ENCODE results near the gene SHROOM3. TPM values are rescaled to one million over a fixed set of nuclear protein-coding genes. Genes with fewer than 3 reads are reported as not detected.
A peak's percentile ranks its signal among the peaks of the same experiment; 100 is the strongest.

Gene SHROOM3
- total RNA-seq, 4 donors from 2014 or later: 29.5 to 127 (median 59.9) TPM

DNA sequence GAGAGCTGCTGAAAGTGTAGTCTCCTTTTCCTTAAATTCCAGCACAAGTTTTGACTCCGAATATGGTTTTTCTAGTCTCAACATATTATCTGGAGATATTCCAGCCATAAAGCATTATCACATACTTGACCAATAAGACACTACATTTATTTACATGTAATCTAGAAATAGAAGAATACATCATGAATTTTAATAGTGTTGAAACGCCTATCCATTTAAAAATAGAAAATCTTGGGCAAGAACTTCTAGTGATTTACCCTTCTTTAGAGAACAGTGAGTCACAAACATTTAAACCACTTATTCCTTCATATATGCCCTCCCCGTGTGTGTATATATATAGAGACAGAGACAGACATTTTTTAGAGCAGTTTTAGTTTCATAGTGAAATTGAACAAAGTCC is 301.4 kb downstream of the SHROOM3 start:
- Histone ChIP-seq H3K9me3 (no peaks in the 10 kb centered on the region), H3K4me1 (peaks cover 0 to 64% (median 14%) of the 10 kb centered on the region in 3 donors), H3K4me3 (no peak overlapping the region), H3K27me3 (no peaks in the 10 kb centered on the region), H3K27ac (peak overlapping the region; percentile 60 to 91 (median 88)), H3K36me3 (peaks cover 0 to 16% of the 10 kb centered on the region in 2 donors)
- WGBS, 2 donors (ENCODE audit: low coverage in 1 of 2): 21 to 29% methylated on average over 3 of the region's 3 CpGs
- ATAC-seq: peak; percentile 8
- TF ChIP-seq EP300 (IDR thresholded peaks at IDR 0.05) (no peak), POLR2AphosphoS5 (IDR thresholded peaks at IDR 0.05) (peak; percentile 75), POLR2A (IDR thresholded peaks at IDR 0.05) (no peak)
- TF ChIP-seq, protein P1, sequence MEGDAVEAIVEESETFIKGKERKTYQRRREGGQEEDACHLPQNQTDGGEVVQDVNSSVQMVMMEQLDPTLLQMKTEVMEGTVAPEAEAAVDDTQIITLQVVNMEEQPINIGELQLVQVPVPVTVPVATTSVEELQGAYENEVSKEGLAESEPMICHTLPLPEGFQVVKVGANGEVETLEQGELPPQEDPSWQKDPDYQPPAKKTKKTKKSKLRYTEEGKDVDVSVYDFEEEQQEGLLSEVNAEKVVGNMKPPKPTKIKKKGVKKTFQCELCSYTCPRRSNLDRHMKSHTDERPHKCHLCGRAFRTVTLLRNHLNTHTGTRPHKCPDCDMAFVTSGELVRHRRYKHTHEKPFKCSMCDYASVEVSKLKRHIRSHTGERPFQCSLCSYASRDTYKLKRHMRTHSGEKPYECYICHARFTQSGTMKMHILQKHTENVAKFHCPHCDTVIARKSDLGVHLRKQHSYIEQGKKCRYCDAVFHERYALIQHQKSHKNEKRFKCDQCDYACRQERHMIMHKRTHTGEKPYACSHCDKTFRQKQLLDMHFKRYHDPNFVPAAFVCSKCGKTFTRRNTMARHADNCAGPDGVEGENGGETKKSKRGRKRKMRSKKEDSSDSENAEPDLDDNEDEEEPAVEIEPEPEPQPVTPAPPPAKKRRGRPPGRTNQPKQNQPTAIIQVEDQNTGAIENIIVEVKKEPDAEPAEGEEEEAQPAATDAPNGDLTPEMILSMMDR (IDR thresholded peaks at IDR 0.05): no peak

GRCh38 chr4:76737180-76737579 is 302.2 kb downstream of the SHROOM3 start:
- no peaks in the 10 kb centered on the region for H3K9me3 ChIP-seq
- H3K36me3 ChIP-seq: peaks cover 0 to 17% of the 10 kb centered on the region in 2 donors
- TF ChIP-seq POLR2A (IDR thresholded peaks at IDR 0.05) (no peak), EP300 (IDR thresholded peaks at IDR 0.05) (no peak)
- TF ChIP-seq, protein P1 (IDR thresholded peaks at IDR 0.05): no peak
- H3K4me3 ChIP-seq: no peak overlapping the region
- peak overlapping the region; percentile 84 to 93 (median 91) for H3K27ac ChIP-seq
- no peak for ATAC-seq
- WGBS, 2 donors (ENCODE audit: low coverage in 1 of 2): 11 to 60% methylated on average over 2 of the region's 2 CpGs
- H3K4me1 ChIP-seq: peaks cover 0 to 71% (median 14%) of the 10 kb centered on the region in 3 donors
- no peaks in the 10 kb centered on the region for H3K27me3 ChIP-seq

GRCh38 chr4:76737771-76738085 is 302.7 kb downstream of the SHROOM3 start:
- Histone ChIP-seq H3K4me3 (no peak overlapping the region), H3K4me1 (peaks cover 0 to 76% (median 14%) of the 10 kb centered on the region in 3 donors), H3K36me3 (peaks cover 0 to 17% of the 10 kb centered on the region in 2 donors), H3K27me3 (no peaks in the 10 kb centered on the region), H3K9me3 (no peaks in the 10 kb centered on the region), H3K27ac (peak overlapping the region; percentile 84 to 93 (median 91))
- no peak for ATAC-seq
- 7 to 8% methylated on average over 2 of the region's 2 CpGs for WGBS, 2 donors (ENCODE audit: low coverage in 1 of 2)
- TF ChIP-seq POLR2AphosphoS5 (IDR thresholded peaks at IDR 0.05) (no peak), POLR2A (IDR thresholded peaks at IDR 0.05) (no peak), EP300 (IDR thresholded peaks at IDR 0.05) (no peak)
- TF ChIP-seq, protein P1 (IDR thresholded peaks at IDR 0.05): no peak

DNA sequence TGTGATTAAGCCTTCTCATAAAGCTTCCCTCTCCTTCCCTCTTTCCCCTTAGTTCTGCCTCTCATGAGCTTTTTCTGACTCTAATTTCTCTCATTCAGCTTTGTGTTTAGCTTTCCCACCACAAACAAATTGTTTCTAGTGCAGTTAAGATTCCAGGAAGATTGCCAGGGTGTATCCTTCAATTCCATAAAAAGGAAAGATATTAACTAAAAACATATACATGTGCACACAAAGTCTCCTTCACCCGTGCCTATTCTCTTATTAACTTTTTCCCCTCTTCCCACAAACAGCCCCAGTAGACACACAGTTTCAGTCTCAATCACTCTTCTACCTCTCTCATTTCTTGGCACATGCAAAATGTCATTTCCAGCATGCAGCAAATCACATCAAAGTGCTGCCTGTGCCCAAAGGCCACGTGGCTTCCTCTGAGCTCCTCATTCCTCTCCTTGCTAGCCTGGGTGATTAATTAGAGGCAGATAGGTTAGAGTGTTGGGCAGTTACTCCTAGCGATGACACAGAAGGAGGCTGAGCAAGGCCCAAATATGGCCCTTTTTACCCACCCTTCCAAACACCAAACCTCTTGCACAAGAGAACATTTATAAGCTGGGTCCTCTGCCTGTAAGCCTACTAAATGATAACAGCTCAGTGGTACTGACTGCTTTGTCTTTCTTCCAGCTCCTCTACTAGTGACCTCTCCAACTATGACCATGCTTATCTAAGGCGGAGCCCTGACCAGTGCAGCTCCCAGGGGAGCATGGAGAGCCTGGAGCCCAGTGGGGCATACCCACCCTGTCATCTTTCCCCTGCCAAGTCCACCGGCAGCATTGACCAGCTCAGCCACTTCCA is 303.3 kb downstream of the SHROOM3 start:
- H3K27me3 ChIP-seq: no peaks in the 10 kb centered on the region
- H3K27ac ChIP-seq: peak overlapping the region; percentile 84 to 93 (median 91)
- no peaks in the 10 kb centered on the region for H3K9me3 ChIP-seq
- H3K4me3 ChIP-seq: peak overlapping the region in 1 of 2 donors; percentile 5
- peak; percentile 94 for ATAC-seq
- H3K36me3 ChIP-seq: peaks cover 0 to 17% of the 10 kb centered on the region in 2 donors
- 0 to 19% methylated on average over 2 to 5 of the region's 5 CpGs for WGBS, 2 donors (ENCODE audit: low coverage in 1 of 2)
- TF ChIP-seq POLR2A (IDR thresholded peaks at IDR 0.05): peak in 1 of 2 donors; percentile 19
- TF ChIP-seq, protein P1 (IDR thresholded peaks at IDR 0.05): no peak
- no peak for TF ChIP-seq EP300 (IDR thresholded peaks at IDR 0.05)
- peak; percentile 94 for TF ChIP-seq POLR2AphosphoS5 (IDR thresholded peaks at IDR 0.05)
- H3K4me1 ChIP-seq: peaks cover 0 to 76% (median 14%) of the 10 kb centered on the region in 3 donors

DNA sequence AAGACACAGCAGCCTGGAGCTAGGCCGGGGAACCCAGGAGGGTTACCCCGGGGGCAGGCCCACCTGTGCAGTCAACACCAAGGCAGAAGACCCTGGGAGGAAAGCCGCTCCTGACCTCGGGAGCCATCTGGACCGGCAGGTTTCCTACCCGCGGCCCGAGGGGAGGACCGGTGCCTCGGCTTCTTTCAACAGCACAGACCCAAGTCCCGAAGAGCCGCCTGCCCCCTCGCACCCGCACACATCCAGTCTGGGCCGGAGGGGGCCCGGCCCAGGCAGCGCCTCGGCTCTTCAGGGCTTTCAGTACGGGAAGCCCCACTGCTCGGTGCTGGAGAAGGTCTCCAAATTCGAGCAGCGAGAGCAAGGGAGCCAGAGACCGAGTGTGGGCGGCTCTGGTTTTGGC is 305.2 kb downstream of the SHROOM3 start:
- WGBS, 2 donors (ENCODE audit: low coverage in 1 of 2): 100% methylated on average over 1 of the region's 24 CpGs; no CpG with 5 or more reads in 1 of the 2 donors
- TF ChIP-seq POLR2AphosphoS5 (IDR thresholded peaks at IDR 0.05) (no peak), POLR2A (IDR thresholded peaks at IDR 0.05) (no peak), EP300 (IDR thresholded peaks at IDR 0.05) (no peak)
- TF ChIP-seq, protein P1 (IDR thresholded peaks at IDR 0.05): no peak
- peak overlapping the region in 3 of 4 donors; percentile 91 to 93 (median 91) for H3K27ac ChIP-seq
- no peaks in the 10 kb centered on the region for H3K9me3 ChIP-seq
- peaks cover 0 to 17% of the 10 kb centered on the region in 2 donors for H3K36me3 ChIP-seq
- no peaks in the 10 kb centered on the region for H3K27me3 ChIP-seq
- no peak for ATAC-seq
- H3K4me3 ChIP-seq: no peak overlapping the region
- H3K4me1 ChIP-seq: peaks cover 0 to 90% (median 14%) of the 10 kb centered on the region in 3 donors
